ENCODE measurements around the gene CASP5. TPM values are rescaled to one million over a fixed set of nuclear protein-coding genes. Genes with fewer than 3 reads are reported as not detected.

CASP5 gene
- polyA plus RNA-seq, 1 donor from 2014 or later: not detected

DNA sequence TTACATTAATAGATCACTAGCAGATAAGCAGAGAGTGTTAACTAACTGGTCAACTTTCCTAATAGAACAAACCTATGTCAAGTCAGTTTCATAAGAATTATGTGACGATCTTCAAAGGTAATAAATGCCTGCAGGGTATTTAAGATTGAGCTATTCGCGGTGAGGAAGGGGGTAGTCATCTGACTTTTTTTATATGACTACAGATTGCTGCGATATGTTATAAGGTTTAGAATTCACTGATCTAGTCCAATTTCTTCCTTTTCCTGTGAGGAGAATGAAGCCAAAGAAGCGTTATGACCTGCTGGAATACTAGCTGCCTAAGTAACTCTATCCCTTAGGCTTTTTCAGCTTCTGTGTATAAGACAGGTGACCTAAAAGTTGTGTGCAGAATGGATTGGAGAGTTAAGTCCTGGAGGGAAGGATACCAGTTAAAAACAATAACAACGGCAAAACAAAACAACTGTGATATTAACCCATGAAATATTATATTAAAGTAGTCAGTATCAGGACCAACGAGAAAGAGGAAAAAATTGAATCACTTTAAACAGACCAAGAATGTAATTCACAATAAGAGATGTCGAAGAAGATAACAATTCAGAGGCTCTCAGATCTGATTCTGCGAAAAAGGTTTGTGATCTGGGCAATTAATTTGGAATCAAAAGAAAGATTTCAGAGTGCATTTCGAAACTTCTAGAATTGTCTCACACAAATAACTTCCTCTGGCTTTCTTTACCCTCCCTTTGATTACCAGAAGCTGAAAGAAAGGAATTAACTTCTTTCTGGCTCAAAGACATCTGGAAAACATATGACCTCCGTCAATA lies 55.2 kb downstream of the CASP5 start:
- Histone ChIP-seq H3K79me2 (replicated peaks; ENCODE audit: insufficient read depth, low read length) (no peaks in the 10 kb centered on the region), H3K27me3 (ENCODE audit: insufficient read depth, low read depth, low read length) (no peaks in the 10 kb centered on the region), H4K20me1 (ENCODE audit: insufficient read depth) (no peaks in the 10 kb centered on the region), H3K9ac (ENCODE audit: low read length) (no peak overlapping the region), H3K36me3 (ENCODE audit: insufficient read depth, low read length) (no peaks in the 10 kb centered on the region), H3F3A (ENCODE audit: insufficient read depth, low read length, poor library complexity, severe bottlenecking) (no peaks in the 10 kb centered on the region), H3K9me2 (ENCODE audit: insufficient read depth, low read length) (no peaks in the 10 kb centered on the region), H2AFZ (ENCODE audit: low read depth, low read length) (no peak overlapping the region), H3K4me2 (ENCODE audit: low read length) (no peak overlapping the region), H3K27ac (ENCODE audit: low read length) (no peak overlapping the region), H3K9me3 (ENCODE audit: low read length) (no peaks in the 10 kb centered on the region), H3K4me3 (ENCODE audit: low read length) (no peak overlapping the region)
- no peak for TF ChIP-seq EZH2 (IDR thresholded peaks at IDR 0.05; ENCODE audit: borderline replicate concordance, insufficient read depth, low read length, poor library complexity, severe bottlenecking)
- TF ChIP-seq MXI1 (conservative IDR thresholded peaks at IDR 0.05; ENCODE audit: poor library complexity, severe bottlenecking): no peak
- no peak for TF ChIP-seq POLR2AphosphoS5 (IDR thresholded peaks at IDR 0.05)
- TF ChIP-seq, protein P1, sequence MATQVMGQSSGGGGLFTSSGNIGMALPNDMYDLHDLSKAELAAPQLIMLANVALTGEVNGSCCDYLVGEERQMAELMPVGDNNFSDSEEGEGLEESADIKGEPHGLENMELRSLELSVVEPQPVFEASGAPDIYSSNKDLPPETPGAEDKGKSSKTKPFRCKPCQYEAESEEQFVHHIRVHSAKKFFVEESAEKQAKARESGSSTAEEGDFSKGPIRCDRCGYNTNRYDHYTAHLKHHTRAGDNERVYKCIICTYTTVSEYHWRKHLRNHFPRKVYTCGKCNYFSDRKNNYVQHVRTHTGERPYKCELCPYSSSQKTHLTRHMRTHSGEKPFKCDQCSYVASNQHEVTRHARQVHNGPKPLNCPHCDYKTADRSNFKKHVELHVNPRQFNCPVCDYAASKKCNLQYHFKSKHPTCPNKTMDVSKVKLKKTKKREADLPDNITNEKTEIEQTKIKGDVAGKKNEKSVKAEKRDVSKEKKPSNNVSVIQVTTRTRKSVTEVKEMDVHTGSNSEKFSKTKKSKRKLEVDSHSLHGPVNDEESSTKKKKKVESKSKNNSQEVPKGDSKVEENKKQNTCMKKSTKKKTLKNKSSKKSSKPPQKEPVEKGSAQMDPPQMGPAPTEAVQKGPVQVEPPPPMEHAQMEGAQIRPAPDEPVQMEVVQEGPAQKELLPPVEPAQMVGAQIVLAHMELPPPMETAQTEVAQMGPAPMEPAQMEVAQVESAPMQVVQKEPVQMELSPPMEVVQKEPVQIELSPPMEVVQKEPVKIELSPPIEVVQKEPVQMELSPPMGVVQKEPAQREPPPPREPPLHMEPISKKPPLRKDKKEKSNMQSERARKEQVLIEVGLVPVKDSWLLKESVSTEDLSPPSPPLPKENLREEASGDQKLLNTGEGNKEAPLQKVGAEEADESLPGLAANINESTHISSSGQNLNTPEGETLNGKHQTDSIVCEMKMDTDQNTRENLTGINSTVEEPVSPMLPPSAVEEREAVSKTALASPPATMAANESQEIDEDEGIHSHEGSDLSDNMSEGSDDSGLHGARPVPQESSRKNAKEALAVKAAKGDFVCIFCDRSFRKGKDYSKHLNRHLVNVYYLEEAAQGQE (IDR thresholded peaks at IDR 0.05; ENCODE audit: borderline replicate concordance): no peak
- no peak for TF ChIP-seq EP300 (conservative IDR thresholded peaks at IDR 0.05; ENCODE audit: poor library complexity, severe bottlenecking)
- TF ChIP-seq TAF1 (IDR thresholded peaks at IDR 0.05; ENCODE audit: low read depth): no peak
- TF ChIP-seq RAD21 (conservative IDR thresholded peaks at IDR 0.05): no peak
- TF ChIP-seq SMC3 (conservative IDR thresholded peaks at IDR 0.05; ENCODE audit: poor library complexity): no peak
- TF ChIP-seq, protein P2, sequence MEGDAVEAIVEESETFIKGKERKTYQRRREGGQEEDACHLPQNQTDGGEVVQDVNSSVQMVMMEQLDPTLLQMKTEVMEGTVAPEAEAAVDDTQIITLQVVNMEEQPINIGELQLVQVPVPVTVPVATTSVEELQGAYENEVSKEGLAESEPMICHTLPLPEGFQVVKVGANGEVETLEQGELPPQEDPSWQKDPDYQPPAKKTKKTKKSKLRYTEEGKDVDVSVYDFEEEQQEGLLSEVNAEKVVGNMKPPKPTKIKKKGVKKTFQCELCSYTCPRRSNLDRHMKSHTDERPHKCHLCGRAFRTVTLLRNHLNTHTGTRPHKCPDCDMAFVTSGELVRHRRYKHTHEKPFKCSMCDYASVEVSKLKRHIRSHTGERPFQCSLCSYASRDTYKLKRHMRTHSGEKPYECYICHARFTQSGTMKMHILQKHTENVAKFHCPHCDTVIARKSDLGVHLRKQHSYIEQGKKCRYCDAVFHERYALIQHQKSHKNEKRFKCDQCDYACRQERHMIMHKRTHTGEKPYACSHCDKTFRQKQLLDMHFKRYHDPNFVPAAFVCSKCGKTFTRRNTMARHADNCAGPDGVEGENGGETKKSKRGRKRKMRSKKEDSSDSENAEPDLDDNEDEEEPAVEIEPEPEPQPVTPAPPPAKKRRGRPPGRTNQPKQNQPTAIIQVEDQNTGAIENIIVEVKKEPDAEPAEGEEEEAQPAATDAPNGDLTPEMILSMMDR (IDR thresholded peaks at IDR 0.05; ENCODE audit: poor library complexity, severe bottlenecking): no peak

DNA sequence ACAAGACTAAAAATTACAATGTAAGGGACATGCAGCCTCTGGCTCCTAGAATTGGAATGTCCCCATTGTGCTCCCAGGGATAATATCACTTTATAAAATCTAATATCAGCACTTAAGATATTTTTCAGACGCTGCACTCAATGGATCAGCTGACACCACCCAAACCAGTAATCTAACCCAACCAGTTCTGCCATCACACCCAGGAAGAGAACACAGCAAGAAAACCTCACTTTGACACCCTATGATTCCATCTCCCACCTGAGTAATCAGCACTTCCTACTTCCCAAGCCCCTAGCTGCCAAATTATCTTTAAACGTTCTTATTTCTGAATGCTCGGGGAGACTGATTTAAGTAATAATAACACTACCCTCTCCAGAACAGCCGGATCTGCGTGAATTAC lies 57.2 kb downstream of the CASP5 start:
- H3K27ac ChIP-seq (ENCODE audit: low read length): no peak overlapping the region
- no peak for TF ChIP-seq TAF1 (IDR thresholded peaks at IDR 0.05; ENCODE audit: low read depth)
- TF ChIP-seq, protein P2 (IDR thresholded peaks at IDR 0.05; ENCODE audit: poor library complexity, severe bottlenecking): no peak
- TF ChIP-seq, protein P1 (IDR thresholded peaks at IDR 0.05; ENCODE audit: borderline replicate concordance): no peak
- no peak for TF ChIP-seq EP300 (conservative IDR thresholded peaks at IDR 0.05; ENCODE audit: poor library complexity, severe bottlenecking)
- TF ChIP-seq MXI1 (conservative IDR thresholded peaks at IDR 0.05; ENCODE audit: poor library complexity, severe bottlenecking): no peak
- no peak for TF ChIP-seq RAD21 (conservative IDR thresholded peaks at IDR 0.05)
- TF ChIP-seq SMC3 (conservative IDR thresholded peaks at IDR 0.05; ENCODE audit: poor library complexity): no peak
- TF ChIP-seq POLR2AphosphoS5 (IDR thresholded peaks at IDR 0.05): no peak
- TF ChIP-seq EZH2 (IDR thresholded peaks at IDR 0.05; ENCODE audit: borderline replicate concordance, insufficient read depth, low read length, poor library complexity, severe bottlenecking): no peak
- H3K9me3 ChIP-seq (ENCODE audit: low read length): no peaks in the 10 kb centered on the region
- no peaks in the 10 kb centered on the region for H3K27me3 ChIP-seq (ENCODE audit: insufficient read depth, low read depth, low read length)
- no peak overlapping the region for H3K9ac ChIP-seq (ENCODE audit: low read length)
- H3K36me3 ChIP-seq (ENCODE audit: insufficient read depth, low read length): no peaks in the 10 kb centered on the region
- H4K20me1 ChIP-seq (ENCODE audit: insufficient read depth): no peaks in the 10 kb centered on the region
- H3F3A ChIP-seq (ENCODE audit: insufficient read depth, low read length, poor library complexity, severe bottlenecking): no peaks in the 10 kb centered on the region
- no peaks in the 10 kb centered on the region for H3K9me2 ChIP-seq (ENCODE audit: insufficient read depth, low read length)
- H3K4me2 ChIP-seq (ENCODE audit: low read length): no peak overlapping the region
- H3K79me2 ChIP-seq (replicated peaks; ENCODE audit: insufficient read depth, low read length): no peaks in the 10 kb centered on the region
- no peak overlapping the region for H2AFZ ChIP-seq (ENCODE audit: low read depth, low read length)
- no peak overlapping the region for H3K4me3 ChIP-seq (ENCODE audit: low read length)
